Measurements from ENCODE around the gene ATP11C. TPM values are rescaled to one million over a fixed set of nuclear protein-coding genes. Genes with fewer than 3 reads are reported as not detected.

Gene ATP11C
- total and polyA plus RNA-seq, 10 of the 15 experiments (the other 5 are each of a cell fraction or from before 2014, with no cell fraction given): 16.2 to 44.0 (median 24.8) TPM

GRCh38 chrX:139826065-139827044 lies 106.5 kb downstream of the ATP11C start:
- Histone ChIP-seq H3K4me3 (no peak overlapping the region), H4K20me1 (ENCODE audit: control insufficient read depth, insufficient read depth) (no peaks in the 10 kb centered on the region), H3K4me1 (ENCODE audit: control insufficient read depth, insufficient read depth, low read length) (no peaks in the 10 kb centered on the region), H3K9ac (ENCODE audit: control insufficient read depth, insufficient read depth, low read length) (no peak overlapping the region), H3K27me3 (replicated peaks in 1 of 2; ENCODE audit: control insufficient read depth in 2 of 2, insufficient read depth in 2 of 2, low read length in 1 of 2) (no peaks in the 10 kb centered on the region), H3K79me2 (ENCODE audit: control insufficient read depth, insufficient read depth, low read length) (peaks cover 3% of the 10 kb centered on the region), H2AFZ (ENCODE audit: control insufficient read depth, low read depth, low read length) (no peak overlapping the region), H3K4me2 (ENCODE audit: control insufficient read depth, insufficient read depth) (no peak overlapping the region), H3K27ac (ENCODE audit: control insufficient read depth, insufficient read depth) (no peak overlapping the region), H3K36me3 (ENCODE audit: control insufficient read depth in 2 of 2, insufficient read depth in 2 of 2, low read length in 1 of 2) (no peaks in the 10 kb centered on the region), H3K9me3 (replicated peaks; ENCODE audit: control insufficient read depth, insufficient read depth, low read length) (no peaks in the 10 kb centered on the region)
- TF ChIP-seq TAF1 (IDR thresholded peaks at IDR 0.05; ENCODE audit: borderline replicate concordance, low read depth, low read length): no peak
- TF ChIP-seq EZH2 (IDR thresholded peaks at IDR 0.05; ENCODE audit: borderline replicate concordance, control insufficient read depth, low read depth, low read length): no peak
- no peak for TF ChIP-seq SRF (IDR thresholded peaks at IDR 0.05; ENCODE audit: low read depth in 2 of 2, low read length in 2 of 2)
- no peak for TF ChIP-seq IRF4 (IDR thresholded peaks at IDR 0.05; ENCODE audit: low read depth, low read length)
- no peak for TF ChIP-seq FOXK2 (IDR thresholded peaks at IDR 0.05)
- no peak for TF ChIP-seq CREM (IDR thresholded peaks at IDR 0.05; ENCODE audit: low read depth)
- TF ChIP-seq MEF2B (IDR thresholded peaks at IDR 0.05; ENCODE audit: partially characterized antibody, poor library complexity, severe bottlenecking): no peak
- no peak for FAIRE-seq
- 42% methylated on average over 8 of the region's 8 CpGs for WGBS (ENCODE audit: insufficient coverage, insufficient replicate concordance, low lambda C conversion rate, missing lambda C conversion rate)
- ChIA-PET POLR2A (interaction anchor here (1.2 kb wide), 1 partner anchor 14 kb away, joined by 3 read pairs; no protein-coding TSS in a partner anchor), CTCF (interaction anchor here (0.9 kb wide), 1 partner anchor 108 kb away, joined by 3 read pairs; no protein-coding TSS in a partner anchor), RAD21 (ENCODE audit: unreplicated experiment) (interaction anchor here (0.8 kb wide), 1 partner anchor 42 kb away, joined by 3 read pairs; no protein-coding TSS in a partner anchor), SMC1A (ENCODE audit: uncharacterized antibody, unreplicated experiment) (interaction anchor here (1.0 to 1.4 kb wide), 6 partner anchors 18 to 102 kb away, joined by 3 to 4 read pairs (median 3); no protein-coding TSS in a partner anchor)
- BruUV-seq (replicated peaks): no TSS peak
- no peak for DNase-seq (ENCODE audit: low read depth, low spot score)
- in situ Hi-C loops (cut with MboI) (no loop called here), intact Hi-C loops (cut with micrococcal nuclease; ENCODE audit: unreplicated experiment) (loop anchor here (5.0 kb wide), 1 partner anchor 106 kb away; the partner anchor contains the start of gene ATP11C)
- peak; percentile 19; the same call in 2 of the 3 replicates for ATAC-seq
